T-cell (primary cell): Measurements from ENCODE around the gene TRAK2. TPM values are rescaled to one million over a fixed set of nuclear protein-coding genes. Genes with fewer than 3 reads are reported as not detected.
A peak's percentile ranks its signal among the peaks of the same experiment; 100 is the strongest.
"Not testable (repeated sequence)": the region's sequence is repeated elsewhere in the genome, so short reads cannot be mapped to it uniquely, and the experiment has no call there.

Experiments
- ATAC-seq, 4 experiments: fragments of 200-7000 bp in 3 of 4; fragments of 150-1000 bp in 1 of 4; cut with Tn5 transposase; replicated peaks in 1 of 4; 1 replicate in 3 of 4; 2 replicates in 1 of 4; pipeline ENCODE4 v1.10.0; 2021; ENCODE audit warnings: moderate library complexity in 3 of 4, mild to moderate bottlenecking in 2 of 4, moderate number of reproducible peaks in 1 of 4
- CTCF ChIA-PET, 2 donors: fragments of 300-600 bp; sonication (Branson Sonifier 250); formaldehyde crosslinking; loops; one replicate each; lab custom pipeline; 2022; ENCODE audit warnings: antibody characterized with exemption in 2 of 2; lab: Charles Lee
- POLR2A ChIA-PET, 2 donors: fragments of 300-600 bp; sonication (Branson Sonifier 250); formaldehyde crosslinking; loops; one replicate each; lab custom pipeline; 2022; ENCODE audit warnings: antibody characterized with exemption in 2 of 2; lab: Charles Lee
- DNase-seq, 35 experiments: peaks; one replicate each; pipeline versions ENCODE4 v3.0.0 to v3.0.0-alpha.2; 2013 to 2023
- H3K27ac ChIP-seq: one replicate; pipeline ENCODE4 v1.5.1; 2013; ENCODE audit warnings: low read length
- H3K27me3 ChIP-seq, 2 experiments: replicated peaks in 1 of 2; 1 replicate in 1 of 2; 2 replicates in 1 of 2; pipeline versions ENCODE4 v1.6.1 to v1.7.0; 2013; ENCODE audit warnings: low read length in 1 of 2, mixed read lengths in 1 of 2; ENCODE audit not compliant: control insufficient read depth in 2 of 2, insufficient read depth in 2 of 2; ENCODE audit errors: extremely low read depth in 1 of 2
- H3K36me3 ChIP-seq, 2 donors: 1 replicate in 1 of 2; 2 replicates in 1 of 2; pipeline versions ENCODE4 v1.6.1 to v1.7.0; 2013; ENCODE audit warnings: low read length in 1 of 2; ENCODE audit not compliant: control insufficient read depth in 2 of 2, insufficient read depth in 1 of 2; ENCODE audit errors: extremely low read depth in 1 of 2
- H3K4me1 ChIP-seq, 2 experiments: 1 replicate in 1 of 2; 2 replicates in 1 of 2; pipeline versions ENCODE4 v1.6.1 to v1.7.0; 2013; ENCODE audit warnings: low read length in 2 of 2, mixed read lengths in 1 of 2; ENCODE audit not compliant: insufficient read depth in 2 of 2, control insufficient read depth in 1 of 2; ENCODE audit errors: extremely low read depth in 1 of 2
- H3K4me3 ChIP-seq, 2 donors: 1 replicate in 1 of 2; 2 replicates in 1 of 2; pipeline versions ENCODE4 v1.5.1 to v1.7.0; 2013; ENCODE audit warnings: mild to moderate bottlenecking in 2 of 2, low read length in 1 of 2, moderate library complexity in 1 of 2; ENCODE audit not compliant: control insufficient read depth in 1 of 2; ENCODE audit errors: extremely low read depth in 1 of 2
- H3K9me3 ChIP-seq: 2 replicates; pipeline ENCODE4 v1.7.0; 2013
- H3K27ac Mint-ChIP-seq, 2 donors: one replicate each; pipeline ENCODE4 v1.8.0; 2020 to 2021; ENCODE audit warnings: mild to moderate bottlenecking in 2 of 2, mixed read lengths in 2 of 2
- H3K27me3 Mint-ChIP-seq, 2 donors: one replicate each; pipeline ENCODE4 v1.8.0; 2021 to 2022; ENCODE audit warnings: mixed read lengths in 2 of 2
- H3K36me3 Mint-ChIP-seq: one replicate; pipeline ENCODE4 v1.8.0; 2021; ENCODE audit warnings: mixed read lengths
- H3K4me1 Mint-ChIP-seq, 3 donors: one replicate each; pipeline ENCODE4 v1.8.0; 2020 to 2022; ENCODE audit warnings: mixed read lengths in 3 of 3, mild to moderate bottlenecking in 1 of 3
- H3K4me3 Mint-ChIP-seq, 3 donors: one replicate each; pipeline ENCODE4 v1.8.0; 2020 to 2022; ENCODE audit warnings: mild to moderate bottlenecking in 3 of 3, mixed read lengths in 3 of 3, moderate library complexity in 3 of 3
- H3K9me3 Mint-ChIP-seq, 3 donors: one replicate each; pipeline ENCODE4 v1.8.0; 2020 to 2022; ENCODE audit warnings: mixed read lengths in 3 of 3
- WGBS: methylation state at CpG from one replicate; pipeline ENCODE4 v1.1.5; 2013; ENCODE audit warnings: missing lambda C conversion rate; ENCODE audit not compliant: insufficient coverage; 5-methylcytosine and 5-hydroxymethylcytosine counted together
- total RNA-seq, 35 experiments: library from RNA in 6 of 35; stranded (reverse) in 6 of 35; fragments of 120-200 nt in 1 of 35; gene quantifications; one replicate each; pipeline versions ENCODE4 v1.2.1 to v1.2.4 and lab custom pipeline; 2013 to 2026

TRAK2 gene
- total RNA-seq, 5 donors from 2014 or later (not counting 1 experiment from before 2014, with no cell fraction given) = 39.5 to 47.9 (median 43.4) TPM

- ATAC-seq = peak in 1 of 4 experiments; percentile 11
- Histone ChIP-seq H3K27me3 (no peaks in the 10 kb centered on the region), H3K27ac (peak overlapping the region; percentile 3), H3K4me1 (peaks cover 31 to 33% of the 10 kb centered on the region in 2 experiments), H3K4me3 (no peak overlapping the region), H3K36me3 (no peaks in the 10 kb centered on the region), H3K9me3 (no peaks in the 10 kb centered on the region)
- Mint-ChIP-seq H3K4me1 (peaks cover 15 to 61% (median 56%) of the 10 kb centered on the region in 3 donors), H3K27ac (peak overlapping the region; percentile 62 to 74), H3K27me3 (no peaks in the 10 kb centered on the region), H3K4me3 (peak overlapping the region; percentile 46 to 99 (median 60)), H3K9me3 (no peaks in the 10 kb centered on the region), H3K36me3 (peaks cover 14% of the 10 kb centered on the region)
- ChIA-PET POLR2A (interaction anchor here in 1 of 2 donors (0.6 to 1.4 kb wide), 3 partner anchors 11 to 629 kb away, joined by 3 read pairs; no protein-coding TSS in a partner anchor), CTCF (interaction anchor here in 1 of 2 donors (0.6 to 1.2 kb wide), 4 partner anchors 15 to 84 kb away, joined by 3 to 8 read pairs (median 4); no protein-coding TSS in a partner anchor)
- WGBS = 50% methylated on average over 1 of the region's 1 CpG
- peak in 1 of 35 experiments; percentile 58 for DNase-seq
These were observed 4.2 kb downstream of the TRAK2 start for GRCh38 chr2:201447086-201447485.

GRCh38 chr2:201444746-201445465, 6.4 kb downstream of the TRAK2 start:
- no peaks in the 10 kb centered on the region for H3K9me3 Mint-ChIP-seq
- Histone ChIP-seq H3K36me3 (no peaks in the 10 kb centered on the region), H3K9me3 (no peaks in the 10 kb centered on the region), H3K4me3 (no peak overlapping the region), H3K27ac (no peak overlapping the region), H3K4me1 (peaks cover 23 to 30% of the 10 kb centered on the region in 2 experiments), H3K27me3 (no peaks in the 10 kb centered on the region)
- H3K36me3 Mint-ChIP-seq = peaks cover 19% of the 10 kb centered on the region
- ATAC-seq (no peak), DNase-seq (no peak)
- no peaks in the 10 kb centered on the region for H3K27me3 Mint-ChIP-seq
- no peak overlapping the region for H3K4me3 Mint-ChIP-seq
- CTCF ChIA-PET = interaction anchor here (0.9 to 1.2 kb wide), 2 partner anchors 11 to 38 kb away, joined by 3 read pairs; no protein-coding TSS in a partner anchor
- no CpG with 5 or more reads among the region's 3 CpGs for WGBS
- H3K27ac Mint-ChIP-seq = no peak overlapping the region
- peaks cover 9 to 66% (median 66%) of the 10 kb centered on the region in 3 donors for H3K4me1 Mint-ChIP-seq
- POLR2A ChIA-PET = interaction anchor here in 1 of 2 donors (0.5 kb wide), 1 partner anchor 481 kb away, joined by 3 read pairs; no protein-coding TSS in a partner anchor

GRCh38 chr2:201441409-201441808, 9.8 kb downstream of the TRAK2 start:
- Mint-ChIP-seq H3K27me3 (no peaks in the 10 kb centered on the region), H3K9me3 (no peaks in the 10 kb centered on the region), H3K27ac (no peak overlapping the region), H3K4me1 (peaks cover 36 to 63% (median 59%) of the 10 kb centered on the region in 3 donors), H3K36me3 (peaks cover 23% of the 10 kb centered on the region), H3K4me3 (no peak overlapping the region)
- WGBS = 95% methylated on average over 4 of the region's 7 CpGs
- ChIA-PET CTCF (interaction anchor here in 1 of 2 donors (0.6 to 0.7 kb wide), 2 partner anchors 20 to 173 kb away, joined by 3 to 8 read pairs; no protein-coding TSS in a partner anchor), POLR2A (interaction anchor here in 1 of 2 donors (0.7 kb wide), 1 partner anchor 93 kb away, joined by 3 read pairs; no protein-coding TSS in a partner anchor)
- DNase-seq (no peak), ATAC-seq (no peak)
- Histone ChIP-seq H3K36me3 (no peaks in the 10 kb centered on the region), H3K4me1 (peaks cover 3 to 8% of the 10 kb centered on the region in 2 experiments), H3K9me3 (no peaks in the 10 kb centered on the region), H3K27me3 (no peaks in the 10 kb centered on the region), H3K27ac (no peak overlapping the region), H3K4me3 (no peak overlapping the region)

- Mint-ChIP-seq H3K36me3 (peaks cover 18% of the 10 kb centered on the region), H3K4me3 (no peak overlapping the region), H3K27ac (peak overlapping the region; percentile 3 to 32), H3K9me3 (no peaks in the 10 kb centered on the region), H3K27me3 (no peaks in the 10 kb centered on the region), H3K4me1 (peaks cover 45 to 62% (median 56%) of the 10 kb centered on the region in 3 donors)
- CTCF ChIA-PET = no interaction called here
- DNase-seq (no peak), ATAC-seq (no peak)
- Histone ChIP-seq H3K36me3 (no peaks in the 10 kb centered on the region), H3K27me3 (no peaks in the 10 kb centered on the region), H3K4me3 (no peak overlapping the region), H3K9me3 (no peaks in the 10 kb centered on the region), H3K27ac (no peak overlapping the region), H3K4me1 (peaks cover 2 to 4% of the 10 kb centered on the region in 2 experiments)
- 89% methylated on average over 1 of the region's 1 CpG for WGBS
- POLR2A ChIA-PET = interaction anchor here (0.5 to 0.7 kb wide), 2 partner anchors 27 to 155 kb away, joined by 3 to 5 read pairs; no protein-coding TSS in a partner anchor
These were observed 11.1 kb downstream of the TRAK2 start for GRCh38 chr2:201440182-201440581.

GRCh38 chr2:201439336-201439922, 11.8 kb downstream of the TRAK2 start:
- DNase-seq, H3K27me3 ChIP-seq, H3K4me3 Mint-ChIP-seq, H3K9me3 ChIP-seq, ATAC-seq, H3K9me3 Mint-ChIP-seq, H3K27ac ChIP-seq, H3K27me3 Mint-ChIP-seq, H3K4me3 ChIP-seq, H3K36me3 ChIP-seq, H3K4me1 ChIP-seq: not testable (repeated sequence)
- Mint-ChIP-seq H3K27ac (peak overlapping the region in 1 of 2 donors; percentile 75), H3K4me1 (peaks cover 53 to 63% (median 59%) of the 10 kb centered on the region in 3 donors), H3K36me3 (peaks cover 18% of the 10 kb centered on the region)
- CTCF ChIA-PET = interaction anchor here in 1 of 2 donors (0.7 kb wide), 1 partner anchor 168 kb away, joined by 4 read pairs; no protein-coding TSS in a partner anchor
- POLR2A ChIA-PET = interaction anchor here in 1 of 2 donors (0.7 kb wide), 1 partner anchor 26 kb away, joined by 3 read pairs; no protein-coding TSS in a partner anchor
- WGBS = no CpG with 5 or more reads among the region's 3 CpGs

GRCh38 chr2:201436141-201436540, 15.1 kb downstream of the TRAK2 start:
- peak overlapping the region; percentile 5 to 24 for H3K27ac Mint-ChIP-seq
- H3K27me3 Mint-ChIP-seq = no peaks in the 10 kb centered on the region
- no CpG with 5 or more reads among the region's 2 CpGs for WGBS
- CTCF ChIA-PET = no interaction called here
- DNase-seq = no peak
- ATAC-seq = no peak
- H3K27me3 ChIP-seq = no peaks in the 10 kb centered on the region
- no peak overlapping the region for H3K27ac ChIP-seq
- H3K36me3 ChIP-seq = no peaks in the 10 kb centered on the region
- H3K4me3 ChIP-seq = no peak overlapping the region
- H3K36me3 Mint-ChIP-seq = peaks cover 23% of the 10 kb centered on the region
- POLR2A ChIA-PET = interaction anchor here in 1 of 2 donors (1.1 kb wide), 1 partner anchor 12 kb away, joined by 3 read pairs; no protein-coding TSS in a partner anchor
- H3K9me3 Mint-ChIP-seq = no peaks in the 10 kb centered on the region
- no peak overlapping the region for H3K4me3 Mint-ChIP-seq
- no peaks in the 10 kb centered on the region for H3K9me3 ChIP-seq
- peaks cover 82 to 89% (median 86%) of the 10 kb centered on the region in 3 donors for H3K4me1 Mint-ChIP-seq
- peaks cover 16 to 17% of the 10 kb centered on the region in 2 experiments for H3K4me1 ChIP-seq
